ENCODE data around the gene BMP10. TPM values are rescaled to one million over a fixed set of nuclear protein-coding genes. Genes with fewer than 3 reads are reported as not detected.

The BMP10 gene
- total RNA-seq, 1 experiment from 2014 or later: not detected

DNA sequence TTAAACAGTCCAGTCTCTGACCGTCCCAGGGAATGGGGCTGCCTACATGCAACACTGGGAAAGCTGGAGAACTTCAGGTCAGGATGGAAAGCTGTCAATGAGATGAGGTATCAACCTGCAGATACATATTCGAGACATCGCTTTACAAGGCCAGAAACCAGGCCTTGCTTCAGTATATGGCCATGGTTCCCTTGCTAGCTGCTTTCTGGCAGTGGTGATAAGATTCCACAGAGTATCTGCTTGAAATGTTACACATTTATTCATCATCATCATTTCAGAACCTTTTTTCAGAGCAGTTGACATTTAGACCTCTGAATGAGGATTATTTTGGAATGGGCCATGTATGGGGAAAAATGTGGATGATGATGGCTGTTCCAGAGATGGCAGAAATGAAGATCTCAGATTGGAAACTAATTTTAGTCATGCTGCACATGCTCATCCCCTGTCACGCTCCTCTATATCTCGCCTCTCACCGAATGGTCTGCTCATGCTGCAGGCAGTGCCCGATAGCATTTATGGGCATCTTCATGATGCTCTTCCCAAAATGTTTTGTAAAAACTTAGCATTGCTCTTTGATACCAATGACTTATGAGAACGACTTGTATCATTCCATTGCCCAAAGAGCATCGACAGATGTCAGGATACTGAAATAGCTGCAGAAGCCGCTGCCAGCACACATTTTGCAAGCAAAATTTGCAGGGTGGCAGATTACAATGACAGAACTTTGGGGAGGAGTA is 14.0 kb upstream of the BMP10 start:
- TF ChIP-seq, protein P1, sequence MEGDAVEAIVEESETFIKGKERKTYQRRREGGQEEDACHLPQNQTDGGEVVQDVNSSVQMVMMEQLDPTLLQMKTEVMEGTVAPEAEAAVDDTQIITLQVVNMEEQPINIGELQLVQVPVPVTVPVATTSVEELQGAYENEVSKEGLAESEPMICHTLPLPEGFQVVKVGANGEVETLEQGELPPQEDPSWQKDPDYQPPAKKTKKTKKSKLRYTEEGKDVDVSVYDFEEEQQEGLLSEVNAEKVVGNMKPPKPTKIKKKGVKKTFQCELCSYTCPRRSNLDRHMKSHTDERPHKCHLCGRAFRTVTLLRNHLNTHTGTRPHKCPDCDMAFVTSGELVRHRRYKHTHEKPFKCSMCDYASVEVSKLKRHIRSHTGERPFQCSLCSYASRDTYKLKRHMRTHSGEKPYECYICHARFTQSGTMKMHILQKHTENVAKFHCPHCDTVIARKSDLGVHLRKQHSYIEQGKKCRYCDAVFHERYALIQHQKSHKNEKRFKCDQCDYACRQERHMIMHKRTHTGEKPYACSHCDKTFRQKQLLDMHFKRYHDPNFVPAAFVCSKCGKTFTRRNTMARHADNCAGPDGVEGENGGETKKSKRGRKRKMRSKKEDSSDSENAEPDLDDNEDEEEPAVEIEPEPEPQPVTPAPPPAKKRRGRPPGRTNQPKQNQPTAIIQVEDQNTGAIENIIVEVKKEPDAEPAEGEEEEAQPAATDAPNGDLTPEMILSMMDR (conservative IDR thresholded peaks at IDR 0.05): no peak
- Histone ChIP-seq H3K18ac (ENCODE audit: insufficient read length, low read depth, low read length) (no peak overlapping the region), H3K23ac (ENCODE audit: insufficient read length, low read depth, low read length) (no peak overlapping the region), H2BK120ac (ENCODE audit: low read depth, low read length, poor library complexity, severe bottlenecking) (no peak overlapping the region), H2AK5ac (ENCODE audit: insufficient read length, low read length) (no peak overlapping the region), H3K9me3 (ENCODE audit: control insufficient read depth, low read depth, low read length) (no peaks in the 10 kb centered on the region), H3K4me2 (ENCODE audit: insufficient read depth, insufficient read length, low read length) (no peak overlapping the region), H3K9ac (ENCODE audit: extremely low read depth, insufficient read length, low read length) (no peak overlapping the region), H2BK12ac (ENCODE audit: insufficient read length, low read depth, low read length) (no peak overlapping the region), H2BK5ac (ENCODE audit: insufficient read length, low read length) (no peak overlapping the region), H3K56ac (ENCODE audit: insufficient read length, low read depth, low read length) (no peak overlapping the region), H4K91ac (ENCODE audit: insufficient read length, low read depth, low read length) (no peak overlapping the region), H2BK15ac (ENCODE audit: low read depth, low read length) (no peak overlapping the region), H4K8ac (replicated peaks; ENCODE audit: insufficient read length, low read depth, low read length) (no peak overlapping the region), H4K5ac (ENCODE audit: insufficient read length, low read depth, low read length) (no peak overlapping the region), H3K4ac (ENCODE audit: low read depth, low read length) (no peak overlapping the region), H2BK20ac (ENCODE audit: low read depth, low read length, poor library complexity, severe bottlenecking) (no peak overlapping the region), H3K23me2 (ENCODE audit: insufficient read length, low read depth, low read length, poor library complexity, severe bottlenecking) (no peaks in the 10 kb centered on the region), H3K14ac (ENCODE audit: insufficient read depth, low read length) (no peak overlapping the region), H3K79me2 (ENCODE audit: insufficient read depth, low read length) (no peaks in the 10 kb centered on the region), H3K79me1 (ENCODE audit: insufficient read depth, low read depth, low read length, poor library complexity, severe bottlenecking) (no peaks in the 10 kb centered on the region), H2AFZ (ENCODE audit: low read length) (no peak overlapping the region), H3T11ph (ENCODE audit: low read length) (no peak overlapping the region), H3K27me3 (ENCODE audit: insufficient read depth, low read length) (no peaks in the 10 kb centered on the region), H4K20me1 (ENCODE audit: control insufficient read depth, insufficient read depth, insufficient read length) (no peaks in the 10 kb centered on the region), H3K4me1 (ENCODE audit: insufficient read depth, low read length) (no peaks in the 10 kb centered on the region; the same call in 1 of the 2 replicates), H3K27ac (ENCODE audit: insufficient read length, low read depth, low read length) (no peak overlapping the region)
- Mint-ChIP-seq H3K4me3 (no peak overlapping the region), H3K27me3 (ENCODE audit: low read depth) (peaks cover 2% of the 10 kb centered on the region), H3K36me3 (ENCODE audit: insufficient read depth in 1 of 3, low read depth in 3 of 3) (no peaks in the 10 kb centered on the region), H3K9me3 (no peaks in the 10 kb centered on the region), H3K27ac (no peak overlapping the region), H3K4me1 (peaks cover 2% of the 10 kb centered on the region in 2 experiments; a peak in 1 of 4 replicates)
- no peak for DNase-seq
- no CpG with 5 or more reads among the region's 10 CpGs for WGBS (ENCODE audit: extremely low coverage, insufficient read length, low lambda C conversion rate)

Data from H9 (cell line).